Lower lobe of right lung (tissue), 2 donors: Measurements from ENCODE around the gene MSANTD7. TPM values are rescaled to one million over a fixed set of nuclear protein-coding genes. Genes with fewer than 3 reads are reported as not detected.

Experiments
- ATAC-seq, 2 donors: fragments of 200-7000 bp; cut with Tn5 transposase; one replicate each; pipeline ENCODE4 v1.9.1; 2020 to 2022; ENCODE audit warnings: mild to moderate bottlenecking in 2 of 2, moderate library complexity in 2 of 2
- DNase-seq: peaks from one replicate; pipeline ENCODE4 v3.0.0-alpha.2; 2020
- H3K27ac ChIP-seq: fragments of 200-600 bp; one replicate; pipeline ENCODE4 v1.8.0; 2022
- H3K27me3 ChIP-seq: fragments of 200-600 bp; one replicate; pipeline ENCODE4 v1.8.0; 2022; ENCODE audit warnings: low read depth
- H3K36me3 ChIP-seq: fragments of 200-600 bp; one replicate; pipeline ENCODE4 v1.8.0; 2022; ENCODE audit warnings: mild to moderate bottlenecking
- H3K4me1 ChIP-seq: fragments of 200-600 bp; one replicate; pipeline ENCODE4 v1.8.0; 2022
- H3K4me3 ChIP-seq: fragments of 200-600 bp; one replicate; pipeline ENCODE4 v1.8.0; 2022; ENCODE audit warnings: mild to moderate bottlenecking
- H3K9me3 ChIP-seq: fragments of 200-600 bp; one replicate; pipeline ENCODE4 v1.8.0; 2022
- CTCF ChIP-seq: fragments of 200-600 bp; IDR thresholded peaks from one replicate; pipeline ENCODE4 v1.8.0; 2022; ENCODE audit warnings: antibody characterized with exemption, mild to moderate bottlenecking
- intact Hi-C: fragments of 100-400 bp; cut with DNase I; formaldehyde crosslinking; loops from one replicate; pipeline ENCODE4 v1.11.0; 2022
- total RNA-seq: library from RNA; stranded (reverse); fragmentation: NEBNext Ultra II Directional; extraction: Animal tissue kit (Norgen Biotek cat#: 25700); gene quantifications from one replicate; pipeline ENCODE4 v1.2.1, GENCODE V29; 2021
- donor health status: DM: no; HTN: yes; CAD: no; lungs with severe emphysema.

MSANTD7 gene
- total RNA-seq, 1 donor from 2014 or later = 8.0 TPM

GRCh38 chr10:14873090-14873760 is 35.1 kb downstream of the MSANTD7 start:
- Histone ChIP-seq H3K36me3 (peaks cover 29% of the 10 kb centered on the region), H3K27me3 (no peaks in the 10 kb centered on the region), H3K27ac (no peak overlapping the region), H3K9me3 (no peaks in the 10 kb centered on the region), H3K4me1 (peaks cover 10% of the 10 kb centered on the region), H3K4me3 (no peak overlapping the region)
- TF ChIP-seq CTCF = no peak
- ATAC-seq (no peak), DNase-seq (no peak)
- intact Hi-C loops = no loop called here

GRCh38 chr10:14875941-14876340 is 37.8 kb downstream of the MSANTD7 start:
- TF ChIP-seq CTCF = no peak
- Histone ChIP-seq H3K9me3 (no peaks in the 10 kb centered on the region), H3K27me3 (no peaks in the 10 kb centered on the region), H3K4me3 (no peak overlapping the region), H3K27ac (no peak overlapping the region), H3K36me3 (peaks cover 6% of the 10 kb centered on the region), H3K4me1 (peaks cover 22% of the 10 kb centered on the region)
- intact Hi-C loops = no loop called here
- ATAC-seq (no peak), DNase-seq (no peak)

- no peaks in the 10 kb centered on the region for H3K27me3 ChIP-seq
- H3K4me1 ChIP-seq = peaks cover 22% of the 10 kb centered on the region
- no peak for TF ChIP-seq CTCF
- intact Hi-C loops = no loop called here
- no peaks in the 10 kb centered on the region for H3K9me3 ChIP-seq
- H3K4me3 ChIP-seq = no peak overlapping the region
- no peak for DNase-seq
- no peak overlapping the region for H3K27ac ChIP-seq
- ATAC-seq = no peak
- H3K36me3 ChIP-seq = no peaks in the 10 kb centered on the region
Observed at GRCh38 chr10:14876764-14877163, 38.7 kb downstream of the MSANTD7 start.

GRCh38 chr10:14878266-14879123 is 40.4 kb downstream of the MSANTD7 start, which contains the start of gene SUV39H2:
TSS of gene SUV39H2 (plus strand) at chr10:14878866. CDS start at chr10:14878889, 23 bp downstream.
- ATAC-seq (peak; percentile 98 to 99), DNase-seq (peak; percentile 96)
- intact Hi-C loops = no loop called here
- no peaks in the 10 kb centered on the region for H3K36me3 ChIP-seq
- peak within 1 kb of the TSS; percentile 91 for H3K27ac ChIP-seq
- TF ChIP-seq CTCF = peak; percentile 12
- H3K4me1 ChIP-seq = peaks cover 22% of the 10 kb centered on the region
- peak within 1 kb of the TSS; percentile 70 for H3K4me3 ChIP-seq
- no peaks in the 10 kb centered on the region for H3K27me3 ChIP-seq
- H3K9me3 ChIP-seq = no peaks in the 10 kb centered on the region

- ATAC-seq (peak in 1 of 2 donors; percentile 4), DNase-seq (peak; percentile 52)
- Histone ChIP-seq H3K36me3 (no peaks in the 10 kb centered on the region), H3K9me3 (no peaks in the 10 kb centered on the region), H3K27me3 (no peaks in the 10 kb centered on the region), H3K4me1 (peaks cover 22% of the 10 kb centered on the region), H3K27ac (peak overlapping the region; percentile 91), H3K4me3 (peak overlapping the region; percentile 70)
- no peak for TF ChIP-seq CTCF
- intact Hi-C loops = no loop called here
Observed at GRCh38 chr10:14879124-14879927, 41.2 kb downstream of the MSANTD7 start.
